Mesendoderm (in vitro differentiated cells): ENCODE results near the gene WDFY2. TPM values are rescaled to one million over a fixed set of nuclear protein-coding genes. Genes with fewer than 3 reads are reported as not detected.

Experiments
- DNase-seq: peaks from one replicate; pipeline ENCODE4 v3.0.0; 2013
- H2AK5ac ChIP-seq: 2 replicates; pipeline ENCODE4 v1.6.1; 2013; ENCODE audit warnings: low read length, inconsistent platforms
- H2BK120ac ChIP-seq: 2 replicates; pipeline ENCODE4 v1.6.1; 2013; ENCODE audit warnings: low read depth, mild to moderate bottlenecking, low read length, moderate library complexity, mixed read lengths
- H2BK15ac ChIP-seq: replicated peaks from 2 replicates; pipeline ENCODE4 v1.6.1; 2013; ENCODE audit warnings: low read depth, mild to moderate bottlenecking, moderate library complexity
- H2BK5ac ChIP-seq: 2 replicates; pipeline ENCODE4 v1.6.1; 2013; ENCODE audit warnings: low read length, inconsistent platforms
- H3K18ac ChIP-seq: 2 replicates; pipeline ENCODE4 v1.6.1; 2013; ENCODE audit warnings: mild to moderate bottlenecking, low read length, mixed read lengths
- H3K23ac ChIP-seq: one replicate; pipeline ENCODE4 v1.6.1; 2013; ENCODE audit warnings: low read length
- H3K27ac ChIP-seq: 2 replicates; pipeline ENCODE4 v1.5.1; 2013; ENCODE audit warnings: low read depth, mild to moderate bottlenecking, inconsistent platforms, low read length, moderate library complexity
- H3K27me3 ChIP-seq: 2 replicates; pipeline ENCODE4 v1.6.1; 2013; ENCODE audit warnings: low read length, control low read depth, mild to moderate bottlenecking, inconsistent platforms; ENCODE audit not compliant: insufficient read depth, poor library complexity
- H3K36me3 ChIP-seq: 2 replicates; pipeline ENCODE4 v1.6.1; 2013; ENCODE audit warnings: low read length, inconsistent platforms; ENCODE audit not compliant: control insufficient read depth, insufficient read depth
- H3K4ac ChIP-seq: one replicate; pipeline ENCODE4 v1.6.1; 2013; ENCODE audit warnings: low read depth, mild to moderate bottlenecking, low read length, moderate library complexity
- H3K4me1 ChIP-seq: 2 replicates; pipeline ENCODE4 v1.6.1; 2013; ENCODE audit warnings: low read depth, low read length, inconsistent platforms; ENCODE audit not compliant: control insufficient read depth
- H3K4me2 ChIP-seq: 2 replicates; pipeline ENCODE4 v1.6.1; 2013; ENCODE audit warnings: low read length
- H3K4me3 ChIP-seq: 2 replicates; pipeline ENCODE4 v1.5.1; 2013; ENCODE audit warnings: mild to moderate bottlenecking, low read length
- H3K56ac ChIP-seq: one replicate; pipeline ENCODE4 v1.6.1; 2013; ENCODE audit warnings: low read length
- H3K79me1 ChIP-seq: 2 replicates; pipeline ENCODE4 v1.6.1; 2013; ENCODE audit warnings: low read length, inconsistent platforms
- H3K79me2 ChIP-seq: 2 replicates; pipeline ENCODE4 v1.6.1; 2013; ENCODE audit warnings: mild to moderate bottlenecking, low read length; ENCODE audit not compliant: control insufficient read depth, insufficient read depth
- H3K9ac ChIP-seq: 2 replicates; pipeline ENCODE4 v1.6.1; 2013; ENCODE audit warnings: low read length, inconsistent platforms
- H4K5ac ChIP-seq: one replicate; pipeline ENCODE4 v1.6.1; 2013; ENCODE audit warnings: low read length
- H4K8ac ChIP-seq: one replicate; pipeline ENCODE4 v1.6.1; 2013; ENCODE audit warnings: low read depth, mild to moderate bottlenecking, control low read depth, low read length, moderate library complexity
- WGBS: extraction: QIAGEN DNeasy Blood & Tissue Kit; methylation state at CpG from one replicate; pipeline ENCODE4 v1.1.7; 2013; ENCODE audit warnings: low lambda C conversion rate, missing lambda C conversion rate; ENCODE audit not compliant: insufficient coverage; ENCODE audit errors: extremely low coverage; 5-methylcytosine and 5-hydroxymethylcytosine counted together
- polyA plus RNA-seq, 2 experiments: library from polyadenylated mRNA; stranded (reverse); fragments of 200-250 nt; gene quantifications; one replicate each; pipeline ENCODE4 v1.2.3, GENCODE V29; 2013

The WDFY2 gene
- polyA plus RNA-seq (2013, experiment 1 of 2) = 5.7 TPM
- 6.1 TPM for polyA plus RNA-seq (2013, experiment 2 of 2)

GRCh38 chr13:51583875-51584730 is at the start of gene WDFY2:
Gene WDFY2 (plus strand): TSS chr13:51584462. CDS start chr13:51584688, 226 bp downstream.
- Histone ChIP-seq H2AK5ac (peak within 1 kb of the TSS; percentile 29), H3K23ac (no peak within 1 kb of the TSS), H3K79me1 (peaks cover 5% of the 10 kb centered on the region), H3K4ac (no peak within 1 kb of the TSS), H3K36me3 (no peaks in the 10 kb centered on the region), H2BK120ac (peak within 1 kb of the TSS; percentile 54), H4K8ac (no peak within 1 kb of the TSS), H3K27ac (peak within 1 kb of the TSS; percentile 91), H3K9ac (peak within 1 kb of the TSS; percentile 86), H3K18ac (peak within 1 kb of the TSS; percentile 20), H2BK15ac (no peak within 1 kb of the TSS), H3K79me2 (peaks cover 14% of the 10 kb centered on the region), H3K4me1 (peaks cover 6% of the 10 kb centered on the region), H4K5ac (peak within 1 kb of the TSS; percentile 93), H2BK5ac (peak within 1 kb of the TSS; percentile 51), H3K27me3 (no peaks in the 10 kb centered on the region), H3K56ac (peak within 1 kb of the TSS; percentile 95), H3K4me2 (peak within 1 kb of the TSS; percentile 77), H3K4me3 (peak within 1 kb of the TSS; percentile 88)
- WGBS = no CpG with 5 or more reads among the region's 81 CpGs
- peak; percentile 100 for DNase-seq

GRCh38 chr13:51538591-51539179 is 45.6 kb upstream of the WDFY2 start:
- Histone ChIP-seq H3K4ac (no peak overlapping the region), H3K4me1 (no peaks in the 10 kb centered on the region), H3K36me3 (no peaks in the 10 kb centered on the region), H4K8ac (peak overlapping the region; percentile 13), H2BK5ac (no peak overlapping the region), H3K79me1 (no peaks in the 10 kb centered on the region), H3K27ac (no peak overlapping the region), H3K4me3 (no peak overlapping the region), H3K9ac (no peak overlapping the region), H3K79me2 (no peaks in the 10 kb centered on the region), H4K5ac (no peak overlapping the region), H2BK15ac (no peak overlapping the region), H3K27me3 (no peaks in the 10 kb centered on the region), H3K56ac (no peak overlapping the region), H2BK120ac (no peak overlapping the region), H3K4me2 (no peak overlapping the region), H2AK5ac (no peak overlapping the region), H3K23ac (no peak overlapping the region), H3K18ac (no peak overlapping the region)
- no peak for DNase-seq
- no CpG with 5 or more reads among the region's 9 CpGs for WGBS

GRCh38 chr13:51539887-51540286 is 44.4 kb upstream of the WDFY2 start:
- Histone ChIP-seq H3K9ac (no peak overlapping the region), H3K27ac (no peak overlapping the region), H3K79me2 (no peaks in the 10 kb centered on the region), H3K23ac (no peak overlapping the region), H2BK15ac (no peak overlapping the region), H3K27me3 (no peaks in the 10 kb centered on the region), H3K4ac (no peak overlapping the region), H4K5ac (no peak overlapping the region), H3K56ac (no peak overlapping the region), H2BK5ac (no peak overlapping the region), H3K4me3 (no peak overlapping the region), H2AK5ac (no peak overlapping the region), H3K79me1 (no peaks in the 10 kb centered on the region), H3K4me2 (no peak overlapping the region), H3K4me1 (no peaks in the 10 kb centered on the region), H2BK120ac (no peak overlapping the region), H4K8ac (no peak overlapping the region), H3K36me3 (no peaks in the 10 kb centered on the region), H3K18ac (no peak overlapping the region)
- WGBS = no CpG with 5 or more reads among the region's 2 CpGs
- DNase-seq = no peak

- H2BK5ac ChIP-seq = no peak overlapping the region
- no peaks in the 10 kb centered on the region for H3K79me1 ChIP-seq
- no peak overlapping the region for H2BK15ac ChIP-seq
- no peak overlapping the region for H3K4me3 ChIP-seq
- no peak overlapping the region for H3K27ac ChIP-seq
- H3K4me1 ChIP-seq = no peaks in the 10 kb centered on the region
- no peaks in the 10 kb centered on the region for H3K27me3 ChIP-seq
- no peak overlapping the region for H3K56ac ChIP-seq
- H4K5ac ChIP-seq = no peak overlapping the region
- H3K4me2 ChIP-seq = no peak overlapping the region
- no peak overlapping the region for H3K4ac ChIP-seq
- no peak overlapping the region for H3K18ac ChIP-seq
- H3K79me2 ChIP-seq = no peaks in the 10 kb centered on the region
- WGBS = no CpG with 5 or more reads among the region's 3 CpGs
- no peaks in the 10 kb centered on the region for H3K36me3 ChIP-seq
- DNase-seq = no peak
- H3K23ac ChIP-seq = no peak overlapping the region
- no peak overlapping the region for H4K8ac ChIP-seq
- H2BK120ac ChIP-seq = no peak overlapping the region
- H3K9ac ChIP-seq = no peak overlapping the region
- no peak overlapping the region for H2AK5ac ChIP-seq
Observed at GRCh38 chr13:51541037-51541436, 43.2 kb upstream of the WDFY2 start.

GRCh38 chr13:51541809-51542258 is 42.4 kb upstream of the WDFY2 start:
- Histone ChIP-seq H2BK120ac (no peak overlapping the region), H4K5ac (no peak overlapping the region), H3K18ac (no peak overlapping the region), H3K4ac (no peak overlapping the region), H3K79me1 (no peaks in the 10 kb centered on the region), H3K56ac (no peak overlapping the region), H2AK5ac (no peak overlapping the region), H3K23ac (no peak overlapping the region), H3K4me3 (no peak overlapping the region), H4K8ac (no peak overlapping the region), H2BK15ac (no peak overlapping the region), H3K79me2 (no peaks in the 10 kb centered on the region), H3K4me1 (no peaks in the 10 kb centered on the region), H2BK5ac (no peak overlapping the region), H3K9ac (no peak overlapping the region), H3K27ac (no peak overlapping the region), H3K27me3 (no peaks in the 10 kb centered on the region), H3K4me2 (no peak overlapping the region), H3K36me3 (no peaks in the 10 kb centered on the region)
- DNase-seq = no peak
- WGBS = no CpG with 5 or more reads among the region's 6 CpGs
